Endothelial cell of umbilical vein (primary cell): ENCODE data around the gene ZC3HAV1. TPM values are rescaled to one million over a fixed set of nuclear protein-coding genes. Genes with fewer than 3 reads are reported as not detected.
A peak's percentile ranks its signal among the peaks of the same experiment; 100 is the strongest.

ENCODE experiments used
- BruUV-seq: library from RNA; stranded (reverse); fragments of 400-500 nt; replicated peaks from 2 replicates; lab custom pipeline; 2021; lab: Mats Ljungman, UMichigan
- CTCF ChIA-PET: fragments of 300-600, 350-600 bp; sonication (Branson Sonifier 250); formaldehyde crosslinking; loops from one replicate; lab custom pipeline; 2021; ENCODE audit warnings: antibody characterized with exemption, inconsistent platforms; lab: Charles Lee
- POLR2A ChIA-PET: fragments of 300-600, 350-600 bp; sonication (Branson Sonifier 250); formaldehyde crosslinking; loops from one replicate; lab custom pipeline; 2021; ENCODE audit warnings: antibody characterized with exemption, inconsistent platforms; lab: Charles Lee
- DNase-seq: peaks from one replicate; pipeline ENCODE4 v3.0.0-alpha.2; 2011; ENCODE audit warnings: low read depth, low spot score
- FAIRE-seq: peaks from 2 replicates; lab custom pipeline; 2011; peaks lifted over from hg19 to GRCh38; lab: Jason Lieb, UNC
- H2AFZ ChIP-seq: 2 replicates; pipeline ENCODE4 v1.6.0; 2012; ENCODE audit warnings: low read depth, low read length, control low read depth, inconsistent platforms
- H3K27ac ChIP-seq: 2 replicates; pipeline ENCODE4 v1.5.1; 2011; ENCODE audit warnings: low read depth, mild to moderate bottlenecking, control low read depth, low read length, moderate library complexity; ENCODE audit not compliant: insufficient read depth
- H3K27me3 ChIP-seq, 2 experiments: 2 replicates each; pipeline versions ENCODE4 v1.6.0 to v1.6.1; 2011; ENCODE audit warnings: low read length in 2 of 2, mixed read lengths in 1 of 2; ENCODE audit not compliant: control insufficient read depth in 2 of 2, insufficient read depth in 2 of 2
- H3K36me3 ChIP-seq, 2 experiments: 2 replicates in 1 of 2; 3 replicates in 1 of 2; pipeline ENCODE4 v1.5.1; 2011; ENCODE audit warnings: low read length in 2 of 2, mild to moderate bottlenecking in 1 of 2, moderate library complexity in 1 of 2; ENCODE audit not compliant: control insufficient read depth in 2 of 2, insufficient read depth in 2 of 2; ENCODE audit errors: extremely low read depth in 1 of 2
- H3K4me1 ChIP-seq: 3 replicates; pipeline ENCODE4 v1.5.1; 2011; ENCODE audit warnings: mild to moderate bottlenecking, low read length; ENCODE audit not compliant: control insufficient read depth, insufficient read depth; ENCODE audit errors: extremely low read depth
- H3K4me2 ChIP-seq: 2 replicates; pipeline ENCODE4 v1.6.1; 2011; ENCODE audit warnings: low read length, control low read depth, mixed read lengths; ENCODE audit not compliant: insufficient read depth
- H3K4me3 ChIP-seq, 3 experiments: fragments of 200-600 bp in 1 of 3; sonication (generic), shearing (Covaris generic) in 1 of 3; replicated peaks in 1 of 3; 2 replicates each; pipeline ENCODE4 v1.5.1; 2011 to 2016; ENCODE audit warnings: control low read depth in 3 of 3, low read length in 3 of 3, mild to moderate bottlenecking in 2 of 3, inconsistent platforms in 1 of 3, low read depth in 1 of 3, moderate library complexity in 1 of 3; ENCODE audit not compliant: insufficient read depth in 1 of 3
- H3K79me2 ChIP-seq: 2 replicates; pipeline ENCODE4 v1.6.0; 2012; ENCODE audit warnings: low read length, inconsistent platforms; ENCODE audit not compliant: control insufficient read depth, insufficient read depth
- H3K9ac ChIP-seq: replicated peaks from 2 replicates; pipeline ENCODE3; 2011; ENCODE audit warnings: low read length, control low read depth; ENCODE audit not compliant: insufficient read depth; ENCODE audit errors: extremely low read depth
- H3K9me1 ChIP-seq: replicated peaks from 3 replicates; pipeline ENCODE4 v1.6.0; 2011; ENCODE audit warnings: mild to moderate bottlenecking, low read length; ENCODE audit not compliant: control insufficient read depth, insufficient read depth; ENCODE audit errors: extremely low read depth
- H3K9me3 ChIP-seq: replicated peaks from 2 replicates; pipeline ENCODE4 v1.5.1; 2012; ENCODE audit warnings: low read length, inconsistent platforms; ENCODE audit not compliant: control insufficient read depth, insufficient read depth
- H4K20me1 ChIP-seq: replicated peaks from 2 replicates; pipeline ENCODE3; 2011; ENCODE audit warnings: mild to moderate bottlenecking, low read length; ENCODE audit not compliant: control insufficient read depth, insufficient read depth; ENCODE audit errors: extremely low read depth
- EZH2 ChIP-seq: IDR thresholded peaks from 2 replicates; pipeline ENCODE4 v1.6.1; 2012; ENCODE audit warnings: borderline replicate concordance, low read depth, mild to moderate bottlenecking, moderate library complexity, low read length, inconsistent platforms; ENCODE audit not compliant: severe bottlenecking
- FOS ChIP-seq: IDR thresholded peaks from 2 replicates; pipeline ENCODE4 v1.6.1; 2011; ENCODE audit warnings: mild to moderate bottlenecking, low read length, moderate library complexity, borderline replicate concordance; ENCODE audit not compliant: insufficient read depth
- GATA2 ChIP-seq: IDR thresholded peaks from 2 replicates; pipeline ENCODE4 v1.7.0; 2011; ENCODE audit warnings: low read depth, mild to moderate bottlenecking, moderate library complexity, mixed read lengths, low read length; ENCODE audit not compliant: insufficient read length, insufficient read depth
- JUN ChIP-seq: IDR thresholded peaks from 2 replicates; pipeline ENCODE4 v1.6.1; 2011; ENCODE audit warnings: borderline replicate concordance, low read depth; ENCODE audit not compliant: insufficient read length, insufficient read depth
- MYC ChIP-seq: IDR thresholded peaks from one replicate; pipeline ENCODE4 v1.6.1; 2011; ENCODE audit warnings: mild to moderate bottlenecking, low read depth, low read length
- POLR2A ChIP-seq: IDR thresholded peaks from 2 replicates; pipeline ENCODE4 v1.6.1; 2012; ENCODE audit warnings: low read depth, mild to moderate bottlenecking, control low read depth, low read length
- POLR2AphosphoS5 ChIP-seq: IDR thresholded peaks from 2 replicates; pipeline ENCODE4 v1.6.1; 2012; ENCODE audit warnings: low read depth, mild to moderate bottlenecking, control low read depth, low read length, moderate library complexity; ENCODE audit not compliant: insufficient read depth
- dilution Hi-C: fragments of 300-500 bp; cut with MboI; formaldehyde crosslinking; loops from one replicate; pipeline ENCODE4 v1.15.0; 2019; ENCODE audit warnings: low sequenced_read_pairs; ENCODE audit not compliant: extremely low pct_ligation_motif_present
- intact Hi-C: fragments of 100-400 bp; cut with micrococcal nuclease; formaldehyde crosslinking; loops from one replicate; pipeline ENCODE4 v1.10.0; 2022
- polyA plus RNA-seq, 4 experiments: library from polyadenylated mRNA; depleted of rRNA in 3 of 4; stranded (reverse) in 3 of 4; unstranded in 1 of 4; fragments of >200 nt; gene quantifications; 2 replicates each; pipeline versions ENCODE4 v1.2.1 to v1.2.3, GENCODE V29; 2011 to 2012; ENCODE audit warnings: missing spikeins in 1 of 4
- total RNA-seq: library from RNA; stranded (reverse); gene quantifications from 2 replicates; pipeline ENCODE4 v1.2.3, GENCODE V29; 2021
- TF ChIP-seq, protein P1 (sequence below), 2 donors: IDR thresholded peaks; 1 replicate in 1 of 2; 2 replicates in 1 of 2; pipeline ENCODE4 v1.5.1; 2011; ENCODE audit warnings: low read length in 2 of 2, mild to moderate bottlenecking in 2 of 2, moderate library complexity in 2 of 2, control low read depth in 1 of 2, inconsistent platforms in 1 of 2, low read depth in 1 of 2; ENCODE audit not compliant: insufficient read depth in 1 of 2; ENCODE audit errors: extremely low read depth in 1 of 2
- TF ChIP-seq, protein P2 (sequence below): IDR thresholded peaks from 2 replicates; pipeline ENCODE4 v1.6.1; 2011; ENCODE audit not compliant: insufficient read depth, insufficient read length

Gene ZC3HAV1
- total and polyA plus RNA-seq, 2 donors (not counting 3 experiments of a cell fraction or from before 2014, with no cell fraction given): 17.1 to 37.7 TPM

DNA sequence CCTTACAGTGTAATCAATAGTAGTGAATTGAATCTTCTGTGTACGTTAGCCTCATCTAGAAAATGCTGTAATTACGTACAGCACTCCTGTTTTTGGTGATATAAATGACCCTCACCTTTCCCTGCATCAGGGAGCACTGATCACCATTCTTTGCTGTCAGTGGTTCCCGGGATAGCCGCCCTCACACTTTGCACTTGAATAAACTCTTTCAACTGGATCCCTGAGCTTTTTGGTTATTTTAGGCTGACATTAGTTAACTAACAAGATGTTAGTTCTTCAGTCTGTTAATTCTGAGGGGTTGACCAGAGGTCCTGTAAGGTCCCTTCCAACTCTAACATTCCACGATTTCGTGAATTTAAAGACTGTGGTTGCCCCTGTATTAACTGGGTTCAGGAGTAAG, 23.4 kb upstream of the ZC3HAV1 start:
- Histone ChIP-seq H3K4me2 (peak overlapping the region; percentile 95), H3K4me1 (peaks cover 4% of the 10 kb centered on the region), H3K36me3 (no peaks in the 10 kb centered on the region), H3K4me3 (peak overlapping the region; percentile 54 to 87 (median 66)), H3K9me3 (no peaks in the 10 kb centered on the region), H3K27me3 (peaks cover 3 to 4% of the 10 kb centered on the region in 2 experiments), H2AFZ (peak overlapping the region; percentile 93), H3K27ac (no peak overlapping the region), H3K79me2 (no peaks in the 10 kb centered on the region), H3K9me1 (no peaks in the 10 kb centered on the region), H3K9ac (peak overlapping the region; percentile 69), H4K20me1 (no peaks in the 10 kb centered on the region)
- TF ChIP-seq MYC: no peak
- no peak for TF ChIP-seq POLR2A
- dilution Hi-C loops: no loop called here
- no peak for FAIRE-seq
- CTCF ChIA-PET: interaction anchor here (0.7 to 2.2 kb wide), 16 partner anchors 8 to 246 kb away, joined by 3 to 11 read pairs (median 4); partner anchors contain the start of gene UBN2
- no peak for DNase-seq
- intact Hi-C loops: loop anchor here (1.0 kb wide), 3 partner anchors 24 to 207 kb away; partner anchors contain the start of genes UBN2 and ZC3HAV1
- POLR2A ChIA-PET: interaction anchor here (1.2 kb wide), 1 partner anchor 207 kb away, joined by 4 read pairs; no protein-coding TSS in a partner anchor
- BruUV-seq: no TSS peak

DNA sequence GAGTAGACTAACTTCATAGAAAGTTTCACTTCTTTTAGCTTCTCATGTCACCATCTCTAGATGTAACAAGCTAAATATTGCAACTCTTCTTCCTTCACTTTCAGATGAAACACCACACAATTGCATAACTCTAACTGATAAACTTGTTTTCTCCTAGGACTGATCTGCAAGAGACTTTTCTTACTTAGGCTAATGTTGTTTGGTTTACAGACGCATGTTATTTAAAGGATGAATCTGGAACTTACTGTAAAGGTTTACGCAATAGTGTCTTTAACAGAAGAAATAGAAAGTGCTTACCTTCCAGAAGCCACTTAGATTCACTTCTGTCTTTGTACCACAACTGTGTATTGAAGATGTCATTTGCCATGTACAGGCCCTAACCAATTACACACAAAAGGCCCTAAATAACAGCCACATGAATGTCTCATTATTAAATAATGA, 22.1 kb upstream of the ZC3HAV1 start:
- Histone ChIP-seq H3K9me1 (no peaks in the 10 kb centered on the region), H3K4me1 (peaks cover 4% of the 10 kb centered on the region), H3K27me3 (peaks cover 4 to 5% of the 10 kb centered on the region in 2 experiments), H3K79me2 (no peaks in the 10 kb centered on the region), H3K9me3 (no peaks in the 10 kb centered on the region), H3K36me3 (no peaks in the 10 kb centered on the region), H3K4me3 (no peak overlapping the region), H3K27ac (no peak overlapping the region), H3K9ac (no peak overlapping the region), H2AFZ (no peak overlapping the region), H4K20me1 (no peaks in the 10 kb centered on the region), H3K4me2 (no peak overlapping the region)
- no TSS peak for BruUV-seq
- CTCF ChIA-PET: interaction anchor here (1.0 kb wide), 1 partner anchor 115 kb away, joined by 3 read pairs; no protein-coding TSS in a partner anchor
- intact Hi-C loops (no loop called here), dilution Hi-C loops (no loop called here)
- FAIRE-seq (no peak), DNase-seq (no peak)
- POLR2A ChIA-PET: no interaction called here
- TF ChIP-seq POLR2A (no peak), EZH2 (no peak), JUN (no peak), MYC (no peak), GATA2 (no peak), POLR2AphosphoS5 (no peak), FOS (no peak)
- TF ChIP-seq, protein P1, sequence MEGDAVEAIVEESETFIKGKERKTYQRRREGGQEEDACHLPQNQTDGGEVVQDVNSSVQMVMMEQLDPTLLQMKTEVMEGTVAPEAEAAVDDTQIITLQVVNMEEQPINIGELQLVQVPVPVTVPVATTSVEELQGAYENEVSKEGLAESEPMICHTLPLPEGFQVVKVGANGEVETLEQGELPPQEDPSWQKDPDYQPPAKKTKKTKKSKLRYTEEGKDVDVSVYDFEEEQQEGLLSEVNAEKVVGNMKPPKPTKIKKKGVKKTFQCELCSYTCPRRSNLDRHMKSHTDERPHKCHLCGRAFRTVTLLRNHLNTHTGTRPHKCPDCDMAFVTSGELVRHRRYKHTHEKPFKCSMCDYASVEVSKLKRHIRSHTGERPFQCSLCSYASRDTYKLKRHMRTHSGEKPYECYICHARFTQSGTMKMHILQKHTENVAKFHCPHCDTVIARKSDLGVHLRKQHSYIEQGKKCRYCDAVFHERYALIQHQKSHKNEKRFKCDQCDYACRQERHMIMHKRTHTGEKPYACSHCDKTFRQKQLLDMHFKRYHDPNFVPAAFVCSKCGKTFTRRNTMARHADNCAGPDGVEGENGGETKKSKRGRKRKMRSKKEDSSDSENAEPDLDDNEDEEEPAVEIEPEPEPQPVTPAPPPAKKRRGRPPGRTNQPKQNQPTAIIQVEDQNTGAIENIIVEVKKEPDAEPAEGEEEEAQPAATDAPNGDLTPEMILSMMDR (IDR thresholded peaks at IDR 0.05; ENCODE audit: extremely low read depth in 1 of 2, insufficient read depth in 1 of 2, low read depth in 1 of 2, low read length in 2 of 2): no peak
- TF ChIP-seq, protein P2, sequence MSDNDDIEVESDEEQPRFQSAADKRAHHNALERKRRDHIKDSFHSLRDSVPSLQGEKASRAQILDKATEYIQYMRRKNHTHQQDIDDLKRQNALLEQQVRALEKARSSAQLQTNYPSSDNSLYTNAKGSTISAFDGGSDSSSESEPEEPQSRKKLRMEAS: no peak
